Mucosa of stomach (tissue), 1 donor: Measurements from ENCODE around the gene BANF1.

Source experiments
- H3K27me3 ChIP-seq: one replicate; pipeline ENCODE4 v1.7.0; 2013; ENCODE audit warnings: mild to moderate bottlenecking, low read length; ENCODE audit not compliant: control insufficient read depth, insufficient read depth
- H3K36me3 ChIP-seq: one replicate; pipeline ENCODE4 v1.7.0; 2013; ENCODE audit warnings: low read length; ENCODE audit not compliant: control insufficient read depth, insufficient read depth
- H3K4me1 ChIP-seq: one replicate; pipeline ENCODE4 v1.7.0; 2013; ENCODE audit warnings: mild to moderate bottlenecking, low read length; ENCODE audit not compliant: control insufficient read depth, insufficient read depth
- H3K4me3 ChIP-seq: one replicate; pipeline ENCODE4 v1.7.0; 2013; ENCODE audit warnings: low read length
- H3K9ac ChIP-seq: one replicate; pipeline ENCODE4 v1.7.0; 2013; ENCODE audit warnings: mild to moderate bottlenecking, low read length, moderate library complexity
- H3K9me3 ChIP-seq: one replicate; pipeline ENCODE4 v1.7.0; 2013; ENCODE audit warnings: mild to moderate bottlenecking, low read length, moderate library complexity; ENCODE audit not compliant: control insufficient read depth
- donor health status: Pancreatic carcinoma.

Gene BANF1

DNA sequence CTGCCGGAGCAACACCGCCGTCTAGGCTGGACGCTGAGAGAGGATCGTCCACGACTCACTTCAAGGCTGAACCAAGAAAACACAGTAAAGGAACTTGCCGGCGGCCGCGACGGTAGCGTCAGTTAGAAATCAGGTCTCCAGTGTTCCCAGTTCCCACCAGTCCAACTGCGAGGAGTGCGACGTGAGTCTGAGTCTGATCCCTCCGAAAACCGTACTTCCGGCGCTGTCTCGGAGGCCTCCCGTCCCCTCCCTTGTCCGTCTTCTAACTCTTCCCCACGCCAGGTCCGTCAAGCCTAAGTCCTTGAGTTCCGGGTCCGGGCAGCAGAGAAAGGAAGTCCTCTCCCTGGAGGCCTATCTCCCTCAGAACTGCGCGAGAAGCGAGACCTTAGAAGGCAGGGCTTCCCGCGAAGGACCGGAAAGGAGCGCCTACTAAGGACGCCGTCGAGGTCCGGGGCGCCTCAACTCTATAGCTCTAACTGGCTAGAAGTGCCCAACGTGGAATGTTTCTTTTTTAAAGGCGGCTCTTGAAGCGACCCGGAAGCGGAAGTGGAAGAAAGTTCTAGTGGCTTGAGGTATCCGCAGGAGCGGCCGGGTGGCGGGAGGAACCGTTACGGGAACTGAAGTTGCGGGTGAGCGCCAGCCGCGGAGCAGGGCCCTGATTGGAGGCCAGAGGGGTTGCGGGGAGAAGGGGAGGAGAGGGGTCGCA, at the start of gene BANF1, which contains the start of gene EIF1AD:
TSS of gene BANF1 (plus strand) at position 562 of the 706 bp plus-strand sequence. CDS start 748 bp downstream, outside the sequence.
TSS of gene EIF1AD (minus strand) at position 216 of the 706 bp plus-strand sequence. CDS start 1,768 bp downstream, outside the sequence.
- H3K9me3 ChIP-seq: no peaks in the 10 kb centered on the region
- peaks cover 9% of the 10 kb centered on the region for H3K36me3 ChIP-seq
- peak within 1 kb of the TSS; percentile 98 for H3K4me3 ChIP-seq
- peak within 1 kb of the TSS; percentile 88 for H3K9ac ChIP-seq
- no peaks in the 10 kb centered on the region for H3K27me3 ChIP-seq
- H3K4me1 ChIP-seq: peaks cover 11% of the 10 kb centered on the region

DNA sequence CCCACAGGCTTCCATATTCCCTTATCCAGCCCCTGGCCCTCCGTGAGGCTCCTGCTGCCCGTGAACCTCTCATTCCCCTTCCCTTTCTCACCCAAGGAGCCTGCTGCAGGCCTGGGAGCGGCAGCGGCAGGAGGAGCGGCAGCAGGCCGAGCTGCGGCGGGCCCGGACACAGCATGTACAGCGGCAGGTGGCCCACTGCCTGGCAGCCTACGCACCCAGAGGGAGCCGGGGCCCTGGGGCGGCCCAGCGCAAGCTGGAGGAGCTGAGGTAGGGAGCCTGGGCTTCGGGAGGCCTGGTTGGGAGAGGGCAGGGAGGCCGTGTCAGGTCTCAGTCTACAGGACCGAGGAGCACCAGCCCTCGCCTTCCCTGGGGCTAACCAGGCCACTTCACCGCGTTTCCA, 48.8 kb upstream of the BANF1 start:
- no peaks in the 10 kb centered on the region for H3K27me3 ChIP-seq

GRCh38 chr11:65954771-65955170, 47.5 kb upstream of the BANF1 start:
- Histone ChIP-seq H3K9ac (no peak overlapping the region), H3K9me3 (no peaks in the 10 kb centered on the region), H3K36me3 (no peaks in the 10 kb centered on the region), H3K27me3 (no peaks in the 10 kb centered on the region), H3K4me1 (peaks cover 6% of the 10 kb centered on the region), H3K4me3 (no peak overlapping the region)

More for the DNA sequence above, 48.8 kb upstream of the BANF1 start:
- Histone ChIP-seq H3K4me1 (peaks cover 6% of the 10 kb centered on the region), H3K9ac (no peak overlapping the region), H3K36me3 (no peaks in the 10 kb centered on the region), H3K9me3 (no peaks in the 10 kb centered on the region), H3K4me3 (no peak overlapping the region)

DNA sequence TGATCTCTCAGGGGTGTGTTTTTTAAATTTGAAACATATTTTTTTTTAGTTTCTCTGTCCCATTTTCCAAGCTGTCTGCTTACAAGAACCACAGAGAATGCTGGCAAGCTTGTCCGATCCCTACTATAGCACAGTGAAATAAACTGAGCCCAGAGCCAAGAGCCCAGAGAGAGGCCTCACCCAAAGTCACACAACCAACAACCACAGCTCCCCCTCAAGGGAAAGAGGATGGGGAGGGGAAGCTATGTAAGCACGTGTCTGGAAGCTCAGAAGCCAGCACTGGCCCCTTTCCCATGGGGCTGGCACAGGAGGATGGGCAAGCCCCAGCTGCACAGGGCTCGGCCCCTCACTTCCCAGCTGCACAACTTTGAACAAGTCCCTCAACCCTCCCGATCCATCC, 44.0 kb upstream of the BANF1 start:
- Histone ChIP-seq H3K36me3 (no peaks in the 10 kb centered on the region), H3K9me3 (no peaks in the 10 kb centered on the region), H3K27me3 (no peaks in the 10 kb centered on the region), H3K4me1 (peaks cover 16% of the 10 kb centered on the region), H3K9ac (no peak overlapping the region), H3K4me3 (no peak overlapping the region)

- Histone ChIP-seq H3K9me3 (no peaks in the 10 kb centered on the region), H3K4me3 (no peak overlapping the region), H3K4me1 (peaks cover 16% of the 10 kb centered on the region), H3K9ac (no peak overlapping the region), H3K27me3 (no peaks in the 10 kb centered on the region), H3K36me3 (no peaks in the 10 kb centered on the region)
Observed at GRCh38 chr11:65958774-65959420, 43.4 kb upstream of the BANF1 start.

- Histone ChIP-seq H3K9me3 (no peaks in the 10 kb centered on the region), H3K9ac (peak overlapping the region; percentile 94), H3K36me3 (peaks cover 9% of the 10 kb centered on the region), H3K4me3 (peak overlapping the region; percentile 96), H3K27me3 (no peaks in the 10 kb centered on the region), H3K4me1 (peaks cover 16% of the 10 kb centered on the region)
Observed at GRCh38 chr11:65960824-65961266, 41.5 kb upstream of the BANF1 start.

- H3K9me3 ChIP-seq: no peaks in the 10 kb centered on the region
- peaks cover 16% of the 10 kb centered on the region for H3K4me1 ChIP-seq
- H3K36me3 ChIP-seq: peaks cover 13% of the 10 kb centered on the region
- H3K27me3 ChIP-seq: no peaks in the 10 kb centered on the region
- H3K4me3 ChIP-seq: peak within 1 kb of the TSS; percentile 96
- H3K9ac ChIP-seq: peak within 1 kb of the TSS; percentile 94
Observed at GRCh38 chr11:65961267-65962140, 40.8 kb upstream of the BANF1 start, which contains the start of gene SART1. SART1 (plus strand) TSS chr11:65961734; CDS start chr11:65961781, 47 bp downstream.

DNA sequence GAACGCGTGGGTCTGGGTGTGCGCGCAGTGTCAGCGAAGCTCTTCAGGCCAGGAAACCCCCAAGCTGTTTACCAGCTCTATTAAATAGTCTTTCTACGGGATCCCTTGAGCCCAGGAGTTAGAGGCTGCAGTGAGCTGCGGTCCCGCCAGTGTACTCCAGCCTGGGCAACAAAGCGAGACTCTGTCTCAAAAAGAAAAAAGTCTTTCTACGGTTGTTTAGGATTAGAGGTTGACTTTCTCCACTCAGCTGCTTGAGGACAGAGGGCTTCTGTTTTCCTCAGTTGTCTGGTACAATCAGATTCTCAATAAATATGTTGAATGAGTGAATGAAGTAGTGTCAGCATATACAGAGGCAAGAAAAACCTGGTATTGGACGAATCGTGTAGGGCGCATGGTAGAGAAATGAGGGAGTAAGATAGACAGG, 40.1 kb upstream of the BANF1 start:
- Histone ChIP-seq H3K36me3 (peaks cover 19% of the 10 kb centered on the region), H3K9ac (peak overlapping the region; percentile 94), H3K4me3 (peak overlapping the region; percentile 80), H3K4me1 (peaks cover 12% of the 10 kb centered on the region), H3K27me3 (no peaks in the 10 kb centered on the region), H3K9me3 (no peaks in the 10 kb centered on the region)

DNA sequence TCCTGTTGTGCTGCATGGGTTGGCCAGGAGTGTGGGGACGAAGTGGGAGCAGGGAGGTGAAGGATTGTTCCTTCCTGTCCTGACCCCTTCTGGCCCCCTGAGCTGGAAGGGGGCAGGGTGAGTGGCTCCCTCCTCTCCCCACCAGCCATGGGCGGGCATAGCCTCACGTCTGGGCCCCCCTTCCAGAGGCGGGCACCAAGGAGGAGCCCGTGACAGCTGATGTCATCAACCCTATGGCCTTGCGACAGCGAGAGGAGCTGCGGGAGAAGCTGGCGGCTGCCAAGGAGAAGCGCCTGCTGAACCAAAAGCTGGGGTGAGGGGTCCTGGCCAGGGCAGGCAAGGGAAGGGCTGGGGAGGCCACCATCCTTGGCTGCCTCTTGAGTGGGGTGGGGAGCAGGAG, 37.4 kb upstream of the BANF1 start:
- no peak overlapping the region for H3K4me3 ChIP-seq
- H3K4me1 ChIP-seq: peaks cover 11% of the 10 kb centered on the region
- no peaks in the 10 kb centered on the region for H3K27me3 ChIP-seq
- no peak overlapping the region for H3K9ac ChIP-seq
- H3K36me3 ChIP-seq: peaks cover 22% of the 10 kb centered on the region
- no peaks in the 10 kb centered on the region for H3K9me3 ChIP-seq

GRCh38 chr11:65965986-65966762, 36.1 kb upstream of the BANF1 start:
- H3K27me3 ChIP-seq: no peaks in the 10 kb centered on the region

GRCh38 chr11:65967329-65967934, 34.9 kb upstream of the BANF1 start:
- no peaks in the 10 kb centered on the region for H3K27me3 ChIP-seq
- peaks cover 25% of the 10 kb centered on the region for H3K36me3 ChIP-seq
- no peak overlapping the region for H3K4me3 ChIP-seq
- H3K9me3 ChIP-seq: no peaks in the 10 kb centered on the region
- peaks cover 9% of the 10 kb centered on the region for H3K4me1 ChIP-seq
- H3K9ac ChIP-seq: no peak overlapping the region

More at GRCh38 chr11:65965986-65966762, 36.1 kb upstream of the BANF1 start:
- peaks cover 11% of the 10 kb centered on the region for H3K4me1 ChIP-seq
- no peak overlapping the region for H3K4me3 ChIP-seq
- peaks cover 25% of the 10 kb centered on the region for H3K36me3 ChIP-seq
- H3K9me3 ChIP-seq: no peaks in the 10 kb centered on the region
- no peak overlapping the region for H3K9ac ChIP-seq
